Esophagus squamous epithelium (tissue), 5 donors: ENCODE data around the gene SIX3. TPM values are rescaled to one million over a fixed set of nuclear protein-coding genes. Genes with fewer than 3 reads are reported as not detected.
A peak's percentile ranks its signal among the peaks of the same experiment; 100 is the strongest.

ENCODE experiments used
- DNase-seq: peaks from one replicate; lab custom pipeline; 2025; lab: John Stamatoyannopoulos, UW
- H3K27ac ChIP-seq, 4 donors: fragments of 200-600 bp; sonication (generic); one replicate each; pipeline ENCODE4 v1.5.1; 2016 to 2019; ENCODE audit warnings: mild to moderate bottlenecking in 1 of 4
- H3K27me3 ChIP-seq, 4 donors: fragments of 200-600 bp; sonication (generic); 1 replicate in 3 of 4; 2 replicates in 1 of 4; pipeline versions ENCODE4 v1.5.1 to v1.6.0; 2017 to 2021; ENCODE audit warnings: antibody characterized with exemption in 1 of 4
- H3K36me3 ChIP-seq, 3 donors: fragments of 200-600 bp; sonication (generic); one replicate each; pipeline ENCODE4 v1.5.1; 2016 to 2019
- H3K4me1 ChIP-seq, 3 donors: fragments of 200-600 bp; sonication (generic); one replicate each; pipeline ENCODE4 v1.5.1; 2017 to 2019
- H3K4me3 ChIP-seq, 4 donors: fragments of 200-600 bp; sonication (generic); 1 replicate in 3 of 4; 2 replicates in 1 of 4; pipeline ENCODE4 v1.5.1; 2016 to 2019; ENCODE audit warnings: mild to moderate bottlenecking in 2 of 4, moderate library complexity in 1 of 4
- H3K9me3 ChIP-seq, 3 donors: fragments of 200-600 bp; sonication (generic); one replicate each; pipeline ENCODE4 v1.5.1; 2016 to 2019
- POLR2A ChIP-seq, 4 donors: fragments of 450-650 bp; IDR thresholded peaks; one replicate each; pipeline ENCODE4 v1.6.1; 2017; ENCODE audit warnings: antibody characterized with exemption in 4 of 4, mild to moderate bottlenecking in 4 of 4, moderate library complexity in 3 of 4
- WGBS, 2 donors: methylation state at CpG; one replicate each; pipeline ENCODE4 v1.1.5; 2018; 5-methylcytosine and 5-hydroxymethylcytosine counted together
- intact Hi-C: fragments of 100-400 bp; cut with DNase I; formaldehyde crosslinking; loops from one replicate; pipeline ENCODE4 v1.15.0; 2022
- total RNA-seq, 4 donors: library from RNA; depleted of rRNA; stranded (reverse); fragments of >200 nt; gene quantifications; one replicate each; pipeline ENCODE4 v1.1.0, GENCODE V29; 2016
- TF ChIP-seq, protein P1 (sequence below), 6 experiments: fragments of 450-650 bp in 4 of 6; fragments of 200-600 bp in 2 of 6; sonication (generic) in 2 of 6; IDR thresholded peaks; one replicate each; pipeline ENCODE4 v1.5.1; 2016 to 2019; ENCODE audit warnings: antibody characterized with exemption in 6 of 6, mild to moderate bottlenecking in 4 of 6, moderate library complexity in 4 of 6
- donor health status: DM: yes; HTN: yes; CAD: no.

SIX3 gene
- total RNA-seq, 4 donors from 2014 or later = not detected

GRCh38 chr2:44974064-44974715 is 32.7 kb downstream of the SIX3 start:
- Histone ChIP-seq H3K27me3 (peaks cover 0 to 75% (median 0%) of the 10 kb centered on the region in 4 donors), H3K4me3 (no peak overlapping the region), H3K36me3 (no peaks in the 10 kb centered on the region), H3K9me3 (no peaks in the 10 kb centered on the region), H3K27ac (no peak overlapping the region), H3K4me1 (no peaks in the 10 kb centered on the region)
- intact Hi-C loops = no loop called here
- 60 to 64% methylated on average over 5 to 6 of the region's 6 CpGs for whole genome bisulfite sequencing, 2 donors
- TF ChIP-seq POLR2A (IDR thresholded peaks at IDR 0.05) = no peak
- TF ChIP-seq, protein P1, sequence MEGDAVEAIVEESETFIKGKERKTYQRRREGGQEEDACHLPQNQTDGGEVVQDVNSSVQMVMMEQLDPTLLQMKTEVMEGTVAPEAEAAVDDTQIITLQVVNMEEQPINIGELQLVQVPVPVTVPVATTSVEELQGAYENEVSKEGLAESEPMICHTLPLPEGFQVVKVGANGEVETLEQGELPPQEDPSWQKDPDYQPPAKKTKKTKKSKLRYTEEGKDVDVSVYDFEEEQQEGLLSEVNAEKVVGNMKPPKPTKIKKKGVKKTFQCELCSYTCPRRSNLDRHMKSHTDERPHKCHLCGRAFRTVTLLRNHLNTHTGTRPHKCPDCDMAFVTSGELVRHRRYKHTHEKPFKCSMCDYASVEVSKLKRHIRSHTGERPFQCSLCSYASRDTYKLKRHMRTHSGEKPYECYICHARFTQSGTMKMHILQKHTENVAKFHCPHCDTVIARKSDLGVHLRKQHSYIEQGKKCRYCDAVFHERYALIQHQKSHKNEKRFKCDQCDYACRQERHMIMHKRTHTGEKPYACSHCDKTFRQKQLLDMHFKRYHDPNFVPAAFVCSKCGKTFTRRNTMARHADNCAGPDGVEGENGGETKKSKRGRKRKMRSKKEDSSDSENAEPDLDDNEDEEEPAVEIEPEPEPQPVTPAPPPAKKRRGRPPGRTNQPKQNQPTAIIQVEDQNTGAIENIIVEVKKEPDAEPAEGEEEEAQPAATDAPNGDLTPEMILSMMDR (IDR thresholded peaks at IDR 0.05) = peak in 3 of 6 experiments; percentile 10 to 45 (median 21)
- DNase-seq = no peak

DNA sequence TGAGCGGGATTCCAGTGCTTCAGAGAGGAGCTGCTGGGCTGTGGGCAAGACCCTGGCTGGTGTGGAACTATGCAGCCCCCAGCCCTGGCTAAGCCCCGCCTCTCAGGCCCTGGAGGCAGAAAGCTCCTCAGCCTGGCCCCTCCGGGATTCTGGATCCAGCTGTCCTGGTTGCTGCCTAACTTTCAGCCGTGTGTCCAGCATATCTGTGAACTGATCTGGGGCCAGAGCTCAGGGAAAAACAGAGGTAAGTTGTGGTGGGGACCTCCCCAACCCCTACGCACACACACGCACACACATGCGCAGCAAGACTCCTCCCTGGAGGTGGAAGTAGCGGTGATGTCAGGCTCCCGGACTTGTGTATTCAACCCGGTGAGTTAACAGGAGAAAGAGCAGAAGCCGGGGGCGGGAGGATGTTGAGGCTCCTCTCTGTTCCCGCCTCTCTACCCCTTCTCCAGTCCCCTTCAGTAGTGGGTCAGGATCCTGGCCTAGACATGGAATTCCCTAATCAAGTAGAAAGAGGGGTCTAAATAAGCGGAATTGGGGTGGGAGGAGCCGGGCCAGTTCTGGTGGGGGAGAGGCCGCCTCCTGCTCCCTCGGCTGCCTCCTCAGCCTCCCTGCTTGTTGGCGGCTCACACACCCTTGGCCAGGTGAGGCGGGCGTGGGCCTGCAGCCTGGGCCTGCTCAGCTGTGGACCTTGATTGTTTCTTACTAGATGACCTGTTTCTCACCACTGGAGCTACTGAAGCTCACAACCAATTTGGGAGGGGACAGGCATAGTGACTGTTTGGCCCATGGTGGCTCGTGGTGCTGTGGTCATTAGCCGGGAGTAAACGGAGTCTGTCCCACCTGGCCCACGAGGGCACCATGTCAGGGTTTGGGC is 34.3 kb downstream of the SIX3 start:
- Histone ChIP-seq H3K9me3 (no peaks in the 10 kb centered on the region), H3K36me3 (no peaks in the 10 kb centered on the region), H3K4me3 (no peak overlapping the region), H3K27ac (no peak overlapping the region), H3K4me1 (no peaks in the 10 kb centered on the region), H3K27me3 (peaks cover 0 to 83% (median 0%) of the 10 kb centered on the region in 4 donors)
- DNase-seq = no peak
- TF ChIP-seq, protein P1 (IDR thresholded peaks at IDR 0.05) = no peak
- TF ChIP-seq POLR2A (IDR thresholded peaks at IDR 0.05) = no peak
- 72% methylated on average over 18 to 21 of the region's 24 CpGs for WGBS, 2 donors
- intact Hi-C loops = no loop called here

DNA sequence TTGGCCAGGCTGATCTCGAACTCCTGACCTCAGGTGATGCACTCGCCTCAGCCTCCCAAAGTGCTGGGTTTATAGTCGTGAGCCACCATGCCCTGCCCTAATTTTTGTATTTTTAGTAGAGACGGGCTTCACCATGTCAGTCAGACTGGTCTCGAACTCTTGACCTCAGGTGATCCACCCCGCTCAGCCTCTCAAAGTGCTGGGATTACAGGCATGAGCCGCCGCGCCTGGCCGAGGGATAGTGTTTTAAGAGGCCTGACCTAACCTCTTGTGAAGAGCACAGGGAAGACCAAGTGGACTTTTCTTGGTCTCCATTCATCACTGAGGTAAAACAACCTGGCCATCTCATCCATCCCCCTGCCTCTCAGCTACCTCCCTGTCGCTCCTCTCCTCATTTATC is 38.1 kb downstream of the SIX3 start:
- TF ChIP-seq, protein P1 (IDR thresholded peaks at IDR 0.05) = no peak
- no peak for TF ChIP-seq POLR2A (IDR thresholded peaks at IDR 0.05)
- DNase-seq = no peak
- H3K9me3 ChIP-seq = no peaks in the 10 kb centered on the region
- H3K4me1 ChIP-seq = no peaks in the 10 kb centered on the region
- whole genome bisulfite sequencing, 2 donors = 69 to 93% methylated on average over 5 to 8 of the region's 11 CpGs
- H3K36me3 ChIP-seq = no peaks in the 10 kb centered on the region
- peaks cover 0 to 84% (median 0%) of the 10 kb centered on the region in 4 donors for H3K27me3 ChIP-seq
- H3K4me3 ChIP-seq = no peak overlapping the region
- no peak overlapping the region for H3K27ac ChIP-seq
- intact Hi-C loops = no loop called here

DNA sequence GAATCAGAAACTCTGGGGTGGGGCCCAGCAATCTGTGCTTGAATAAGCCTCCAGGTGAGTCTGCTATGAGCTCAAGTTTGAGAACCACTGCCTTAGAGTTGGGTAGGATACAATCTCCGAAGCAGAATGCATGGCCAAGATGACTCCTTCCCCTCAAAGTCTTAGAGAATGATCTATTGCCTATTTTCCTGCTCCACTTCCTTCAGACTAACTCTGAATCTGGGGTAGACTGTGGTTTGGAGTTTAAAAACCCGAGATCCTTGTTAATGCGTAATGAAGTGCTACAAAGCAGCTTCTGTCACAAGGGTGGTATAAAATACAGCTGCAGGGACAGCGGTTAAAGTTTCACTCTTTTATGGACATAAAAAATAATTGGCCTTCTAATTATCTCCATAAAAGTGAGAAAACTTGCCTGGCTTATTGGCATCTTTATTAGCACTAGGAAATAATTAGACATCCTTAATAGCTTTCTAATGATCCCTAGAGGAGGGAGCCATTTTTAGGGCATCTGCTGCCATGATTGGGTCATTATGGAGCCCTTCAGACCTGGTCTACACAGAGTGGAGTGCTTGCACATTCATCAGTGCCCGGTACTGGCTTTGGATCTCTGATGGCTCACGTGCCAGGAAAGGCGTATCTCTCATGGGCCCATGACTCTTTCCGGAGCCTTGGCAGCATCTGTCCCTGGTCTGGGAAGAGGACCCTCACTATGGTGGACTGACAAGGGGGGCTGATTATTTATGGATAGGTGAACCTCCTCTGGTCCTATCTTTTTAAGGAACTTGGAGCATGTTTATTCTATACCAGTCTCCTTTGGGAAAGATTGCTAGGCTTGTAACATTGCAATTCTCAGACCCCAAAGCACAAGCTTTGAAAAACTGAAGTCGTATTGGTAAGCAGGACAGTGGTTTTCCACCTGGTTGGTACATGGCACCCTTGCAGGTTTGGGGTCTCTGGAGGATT is 39.5 kb downstream of the SIX3 start:
- no peak for DNase-seq
- H3K36me3 ChIP-seq = no peaks in the 10 kb centered on the region
- WGBS, 2 donors = 57 to 65% methylated on average over 7 to 9 of the region's 9 CpGs
- TF ChIP-seq, protein P1 (IDR thresholded peaks at IDR 0.05) = no peak
- TF ChIP-seq POLR2A (IDR thresholded peaks at IDR 0.05) = no peak
- H3K27ac ChIP-seq = no peak overlapping the region
- H3K4me3 ChIP-seq = no peak overlapping the region
- peaks cover 0 to 76% (median 0%) of the 10 kb centered on the region in 4 donors for H3K27me3 ChIP-seq
- no peaks in the 10 kb centered on the region for H3K9me3 ChIP-seq
- H3K4me1 ChIP-seq = no peaks in the 10 kb centered on the region
- intact Hi-C loops = loop anchor here (5.0 kb wide), 1 partner anchor 516 kb away; no protein-coding TSS in a partner anchor
